WTC11 (cell line): Measurements from ENCODE around the gene ABLIM2.

Experiments
- CREB1 ChIP-seq: sonication (generic); formaldehyde crosslinking; IDR thresholded peaks from 2 replicates; pipeline ENCODE4 v1.8.0; 2023; ENCODE audit warnings: mild to moderate bottlenecking, missing genetic modification reagents
- ETV6 ChIP-seq: sonication (generic); formaldehyde crosslinking; IDR thresholded peaks from 2 replicates; pipeline ENCODE4 v1.8.1; 2022; ENCODE audit warnings: mild to moderate bottlenecking, missing genetic modification reagents
- IRF2 ChIP-seq: sonication (generic); formaldehyde crosslinking; IDR thresholded peaks from 2 replicates; pipeline ENCODE4 v1.8.0; 2022; ENCODE audit warnings: low read depth, missing genetic modification reagents, borderline replicate concordance
- MAX ChIP-seq: sonication (generic); formaldehyde crosslinking; IDR thresholded peaks from 2 replicates; pipeline ENCODE4 v1.8.0; 2022; ENCODE audit warnings: mild to moderate bottlenecking, missing genetic modification reagents
- USF1 ChIP-seq: sonication (generic); formaldehyde crosslinking; IDR thresholded peaks from 2 replicates; pipeline ENCODE4 v1.8.0; 2022; ENCODE audit warnings: mild to moderate bottlenecking, missing genetic modification reagents
- ZNF263 ChIP-seq: sonication (generic); formaldehyde crosslinking; IDR thresholded peaks from 2 replicates; pipeline ENCODE4 v1.8.1; 2022; ENCODE audit warnings: low read depth, mild to moderate bottlenecking, moderate library complexity, missing genetic modification reagents
- TF ChIP-seq, protein P1 (sequence below): fragments of 200-600 bp; IDR thresholded peaks from 2 replicates; pipeline ENCODE4 v1.8.0; 2022; ENCODE audit warnings: antibody characterized with exemption
- TF ChIP-seq, protein P2 (sequence below): sonication (generic); formaldehyde crosslinking; IDR thresholded peaks from 2 replicates; pipeline ENCODE4 v1.8.1; 2022; ENCODE audit warnings: missing genetic modification reagents, borderline replicate concordance
- TF ChIP-seq, protein P3 (sequence below): sonication (generic); formaldehyde crosslinking; IDR thresholded peaks from 2 replicates; pipeline ENCODE4 v1.8.1; 2023; ENCODE audit warnings: mild to moderate bottlenecking, moderate library complexity, missing genetic modification reagents
- TF ChIP-seq, protein P4 (sequence below): sonication (generic); formaldehyde crosslinking; IDR thresholded peaks from 2 replicates; pipeline ENCODE4 v1.8.0; 2022; ENCODE audit warnings: mild to moderate bottlenecking, missing genetic modification reagents

- TF ChIP-seq ETV6 (CRISPR knock-in tag) (no peak), USF1 (CRISPR knock-in tag) (no peak), ZNF263 (no peak), MAX (CRISPR knock-in tag) (no peak), IRF2 (no peak), CREB1 (CRISPR knock-in tag) (no peak)
- TF ChIP-seq, protein P1, sequence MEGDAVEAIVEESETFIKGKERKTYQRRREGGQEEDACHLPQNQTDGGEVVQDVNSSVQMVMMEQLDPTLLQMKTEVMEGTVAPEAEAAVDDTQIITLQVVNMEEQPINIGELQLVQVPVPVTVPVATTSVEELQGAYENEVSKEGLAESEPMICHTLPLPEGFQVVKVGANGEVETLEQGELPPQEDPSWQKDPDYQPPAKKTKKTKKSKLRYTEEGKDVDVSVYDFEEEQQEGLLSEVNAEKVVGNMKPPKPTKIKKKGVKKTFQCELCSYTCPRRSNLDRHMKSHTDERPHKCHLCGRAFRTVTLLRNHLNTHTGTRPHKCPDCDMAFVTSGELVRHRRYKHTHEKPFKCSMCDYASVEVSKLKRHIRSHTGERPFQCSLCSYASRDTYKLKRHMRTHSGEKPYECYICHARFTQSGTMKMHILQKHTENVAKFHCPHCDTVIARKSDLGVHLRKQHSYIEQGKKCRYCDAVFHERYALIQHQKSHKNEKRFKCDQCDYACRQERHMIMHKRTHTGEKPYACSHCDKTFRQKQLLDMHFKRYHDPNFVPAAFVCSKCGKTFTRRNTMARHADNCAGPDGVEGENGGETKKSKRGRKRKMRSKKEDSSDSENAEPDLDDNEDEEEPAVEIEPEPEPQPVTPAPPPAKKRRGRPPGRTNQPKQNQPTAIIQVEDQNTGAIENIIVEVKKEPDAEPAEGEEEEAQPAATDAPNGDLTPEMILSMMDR = no peak
- TF ChIP-seq, protein P2, sequence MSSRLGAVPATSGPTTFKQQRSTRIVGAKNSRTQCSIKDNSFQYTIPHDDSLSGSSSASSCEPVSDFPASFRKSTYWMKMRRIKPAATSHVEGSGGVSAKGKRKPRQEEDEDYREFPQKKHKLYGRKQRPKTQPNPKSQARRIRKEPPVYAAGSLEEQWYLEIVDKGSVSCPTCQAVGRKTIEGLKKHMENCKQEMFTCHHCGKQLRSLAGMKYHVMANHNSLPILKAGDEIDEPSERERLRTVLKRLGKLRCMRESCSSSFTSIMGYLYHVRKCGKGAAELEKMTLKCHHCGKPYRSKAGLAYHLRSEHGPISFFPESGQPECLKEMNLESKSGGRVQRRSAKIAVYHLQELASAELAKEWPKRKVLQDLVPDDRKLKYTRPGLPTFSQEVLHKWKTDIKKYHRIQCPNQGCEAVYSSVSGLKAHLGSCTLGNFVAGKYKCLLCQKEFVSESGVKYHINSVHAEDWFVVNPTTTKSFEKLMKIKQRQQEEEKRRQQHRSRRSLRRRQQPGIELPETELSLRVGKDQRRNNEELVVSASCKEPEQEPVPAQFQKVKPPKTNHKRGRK (CRISPR knock-in tag) = no peak
- TF ChIP-seq, protein P3, sequence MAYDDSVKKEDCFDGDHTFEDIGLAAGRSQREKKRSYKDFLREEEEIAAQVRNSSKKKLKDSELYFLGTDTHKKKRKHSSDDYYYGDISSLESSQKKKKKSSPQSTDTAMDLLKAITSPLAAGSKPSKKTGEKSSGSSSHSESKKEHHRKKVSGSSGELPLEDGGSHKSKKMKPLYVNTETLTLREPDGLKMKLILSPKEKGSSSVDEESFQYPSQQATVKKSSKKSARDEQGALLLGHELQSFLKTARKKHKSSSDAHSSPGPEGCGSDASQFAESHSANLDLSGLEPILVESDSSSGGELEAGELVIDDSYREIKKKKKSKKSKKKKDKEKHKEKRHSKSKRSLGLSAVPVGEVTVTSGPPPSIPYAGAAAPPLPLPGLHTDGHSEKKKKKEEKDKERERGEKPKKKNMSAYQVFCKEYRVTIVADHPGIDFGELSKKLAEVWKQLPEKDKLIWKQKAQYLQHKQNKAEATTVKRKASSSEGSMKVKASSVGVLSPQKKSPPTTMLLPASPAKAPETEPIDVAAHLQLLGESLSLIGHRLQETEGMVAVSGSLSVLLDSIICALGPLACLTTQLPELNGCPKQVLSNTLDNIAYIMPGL (CRISPR knock-in tag) = no peak
- TF ChIP-seq, protein P4, sequence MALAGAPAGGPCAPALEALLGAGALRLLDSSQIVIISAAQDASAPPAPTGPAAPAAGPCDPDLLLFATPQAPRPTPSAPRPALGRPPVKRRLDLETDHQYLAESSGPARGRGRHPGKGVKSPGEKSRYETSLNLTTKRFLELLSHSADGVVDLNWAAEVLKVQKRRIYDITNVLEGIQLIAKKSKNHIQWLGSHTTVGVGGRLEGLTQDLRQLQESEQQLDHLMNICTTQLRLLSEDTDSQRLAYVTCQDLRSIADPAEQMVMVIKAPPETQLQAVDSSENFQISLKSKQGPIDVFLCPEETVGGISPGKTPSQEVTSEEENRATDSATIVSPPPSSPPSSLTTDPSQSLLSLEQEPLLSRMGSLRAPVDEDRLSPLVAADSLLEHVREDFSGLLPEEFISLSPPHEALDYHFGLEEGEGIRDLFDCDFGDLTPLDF (CRISPR knock-in tag) = no peak
These were observed 8.9 kb downstream of the ABLIM2 start for GRCh38 chr4:8149664-8150063.
